ENCODE measurements around the gene AMZ1. TPM values are rescaled to one million over a fixed set of nuclear protein-coding genes. Genes with fewer than 3 reads are reported as not detected.
"Not testable (repeated sequence)": the region's sequence is repeated elsewhere in the genome, so short reads cannot be mapped to it uniquely, and the experiment has no call there.

The AMZ1 gene
- total RNA-seq, 1 experiment from 2014 or later, result 1.8 TPM

- DNase-seq (ENCODE audit: low read depth, low spot score); in situ Hi-C loops (cut with HindIII; ENCODE audit: low pct_unique_long_range_greater_than_20kb, low sequenced_read_pairs): not testable (repeated sequence)
Observed at GRCh38 chr7:2743523-2744185, 55.7 kb downstream of the AMZ1 start.

- DNase-seq (ENCODE audit: low read depth, low spot score); in situ Hi-C loops (cut with HindIII; ENCODE audit: low pct_unique_long_range_greater_than_20kb, low sequenced_read_pairs): not testable (repeated sequence)
Observed at GRCh38 chr7:2748684-2749083, 60.7 kb downstream of the AMZ1 start.

GRCh38 chr7:2750004-2750407 lies 62.0 kb downstream of the AMZ1 start:
- no peak for DNase-seq (ENCODE audit: low read depth, low spot score)
- in situ Hi-C loops (cut with HindIII; ENCODE audit: low pct_unique_long_range_greater_than_20kb, low sequenced_read_pairs), result no loop called here

DNA sequence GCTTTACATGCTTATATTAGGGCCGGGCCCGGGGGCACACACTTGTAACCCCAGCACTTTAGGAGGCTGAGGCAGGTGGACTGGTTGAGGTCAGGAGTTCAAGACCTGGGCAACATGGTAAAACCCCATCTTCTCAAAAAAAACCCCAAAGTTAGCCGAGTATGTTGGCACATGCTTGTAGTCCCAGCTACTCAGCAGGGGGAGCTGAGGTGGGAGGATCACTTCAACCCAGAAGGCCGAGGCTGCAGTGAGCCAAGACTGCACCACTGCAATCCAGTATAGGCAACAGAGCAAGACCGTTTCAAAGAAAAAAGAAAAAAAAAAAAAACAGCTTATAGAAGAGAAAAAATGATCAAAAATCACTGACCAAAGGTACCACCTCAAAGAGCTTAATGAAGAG lies 63.1 kb downstream of the AMZ1 start:
- DNase-seq (ENCODE audit: low read depth, low spot score), result no peak
- in situ Hi-C loops (cut with HindIII; ENCODE audit: low pct_unique_long_range_greater_than_20kb, low sequenced_read_pairs), result no loop called here

DNA sequence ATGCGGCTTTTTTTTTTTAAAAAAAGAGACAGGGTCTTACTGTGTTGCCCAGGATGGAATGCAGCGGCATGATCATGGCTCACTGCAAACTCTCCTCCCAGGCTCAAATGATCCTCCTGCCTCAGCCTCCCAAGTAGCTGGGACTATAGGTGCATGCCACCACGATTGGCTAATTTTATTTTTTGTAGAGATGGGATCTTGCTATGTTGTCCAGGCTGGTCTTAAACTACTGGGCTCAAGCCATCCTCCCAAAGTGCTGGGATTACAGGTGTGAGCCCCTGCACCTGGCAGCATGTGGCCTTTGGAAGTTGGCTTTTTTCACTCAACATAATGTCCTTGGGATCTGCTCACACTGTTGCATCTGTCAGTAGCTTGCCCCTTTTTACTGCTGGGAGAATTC lies 65.1 kb downstream of the AMZ1 start:
- DNase-seq (ENCODE audit: low read depth, low spot score), result no peak
- in situ Hi-C loops (cut with HindIII; ENCODE audit: low pct_unique_long_range_greater_than_20kb, low sequenced_read_pairs), result no loop called here

DNA sequence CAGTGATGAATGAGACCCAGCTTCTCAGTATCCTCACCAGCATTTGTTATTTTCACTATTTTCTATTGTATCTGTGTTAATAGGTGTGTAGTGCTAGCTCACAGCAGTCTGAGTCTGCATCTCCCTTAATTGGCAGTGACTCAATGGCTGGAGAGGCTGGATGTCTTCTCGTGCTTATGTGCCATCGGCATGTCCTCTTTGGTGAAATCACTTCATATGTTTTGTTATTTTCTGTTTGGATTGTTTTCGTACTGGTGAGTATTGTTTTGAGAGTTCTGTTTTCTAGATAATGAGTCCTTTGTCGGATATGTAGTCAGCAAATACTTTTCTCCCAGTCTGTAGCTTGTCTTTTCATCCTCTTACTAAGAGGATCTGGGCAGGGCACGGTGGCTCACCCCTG lies 66.1 kb downstream of the AMZ1 start:
- no peak for DNase-seq (ENCODE audit: low read depth, low spot score)
- in situ Hi-C loops (cut with HindIII; ENCODE audit: low pct_unique_long_range_greater_than_20kb, low sequenced_read_pairs), result no loop called here

DNA sequence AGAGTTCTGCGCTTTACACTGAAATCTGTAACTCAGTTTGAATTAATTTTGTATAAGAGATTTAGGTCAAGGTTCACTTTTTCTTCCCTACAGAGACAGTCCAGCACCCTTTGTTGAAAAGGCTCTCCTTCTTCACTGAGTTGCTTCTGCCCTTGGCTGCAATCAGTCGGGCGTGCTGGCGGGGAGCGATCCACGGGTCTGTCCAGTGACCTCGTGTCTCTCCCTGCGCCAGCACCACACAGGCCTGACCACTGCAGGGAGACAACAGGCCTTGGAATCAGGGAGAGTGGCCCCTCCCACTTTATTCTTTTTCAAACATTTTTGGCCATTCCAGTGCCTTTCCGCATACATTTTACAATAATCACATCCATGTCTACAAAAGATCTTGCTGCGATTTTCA lies 66.9 kb downstream of the AMZ1 start:
- no peak for DNase-seq (ENCODE audit: low read depth, low spot score)
- in situ Hi-C loops (cut with HindIII; ENCODE audit: low pct_unique_long_range_greater_than_20kb, low sequenced_read_pairs), result no loop called here

DNA sequence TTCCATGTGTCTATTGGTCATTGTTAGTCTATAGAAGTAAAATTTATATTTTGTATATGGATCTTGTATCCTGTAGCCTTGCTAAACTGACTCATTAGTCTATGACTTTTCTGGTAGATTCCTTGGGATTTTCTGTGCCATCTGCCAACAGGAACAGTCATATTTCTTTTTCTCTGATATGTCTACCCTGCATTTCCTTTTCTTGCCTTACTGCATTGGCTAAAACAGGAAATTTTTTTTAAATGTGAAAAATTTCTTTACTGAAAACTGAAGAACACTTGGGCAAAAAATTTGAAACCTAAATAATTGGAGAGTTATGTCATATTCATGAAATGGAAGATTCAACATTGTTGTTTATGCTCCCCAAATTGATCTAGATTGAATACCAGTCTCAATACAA lies 67.5 kb downstream of the AMZ1 start:
- no peak for DNase-seq (ENCODE audit: low read depth, low spot score)
- in situ Hi-C loops (cut with HindIII; ENCODE audit: low pct_unique_long_range_greater_than_20kb, low sequenced_read_pairs), result no loop called here

- DNase-seq (ENCODE audit: low read depth, low spot score), result no peak
- in situ Hi-C loops (cut with HindIII; ENCODE audit: low pct_unique_long_range_greater_than_20kb, low sequenced_read_pairs), result no loop called here
Observed at GRCh38 chr7:2757361-2757903, 69.4 kb downstream of the AMZ1 start.

- DNase-seq (ENCODE audit: low read depth, low spot score), result peak; percentile 96
- in situ Hi-C loops (cut with HindIII; ENCODE audit: low pct_unique_long_range_greater_than_20kb, low sequenced_read_pairs), result no loop called here
Observed at GRCh38 chr7:2757904-2758672, 70.1 kb downstream of the AMZ1 start.

GRCh38 chr7:2758673-2759616 lies 70.9 kb downstream of the AMZ1 start:
- no peak for DNase-seq (ENCODE audit: low read depth, low spot score)
- in situ Hi-C loops (cut with HindIII; ENCODE audit: low pct_unique_long_range_greater_than_20kb, low sequenced_read_pairs), result no loop called here

- DNase-seq (ENCODE audit: low read depth, low spot score), result no peak
- in situ Hi-C loops (cut with HindIII; ENCODE audit: low pct_unique_long_range_greater_than_20kb, low sequenced_read_pairs), result no loop called here
Observed at GRCh38 chr7:2759736-2760097, 71.7 kb downstream of the AMZ1 start.

GRCh38 chr7:2760098-2760889 lies 72.3 kb downstream of the AMZ1 start:
- in situ Hi-C loops (cut with HindIII; ENCODE audit: low pct_unique_long_range_greater_than_20kb, low sequenced_read_pairs), result no loop called here
- peak; percentile 58 for DNase-seq (ENCODE audit: low read depth, low spot score)

DNA sequence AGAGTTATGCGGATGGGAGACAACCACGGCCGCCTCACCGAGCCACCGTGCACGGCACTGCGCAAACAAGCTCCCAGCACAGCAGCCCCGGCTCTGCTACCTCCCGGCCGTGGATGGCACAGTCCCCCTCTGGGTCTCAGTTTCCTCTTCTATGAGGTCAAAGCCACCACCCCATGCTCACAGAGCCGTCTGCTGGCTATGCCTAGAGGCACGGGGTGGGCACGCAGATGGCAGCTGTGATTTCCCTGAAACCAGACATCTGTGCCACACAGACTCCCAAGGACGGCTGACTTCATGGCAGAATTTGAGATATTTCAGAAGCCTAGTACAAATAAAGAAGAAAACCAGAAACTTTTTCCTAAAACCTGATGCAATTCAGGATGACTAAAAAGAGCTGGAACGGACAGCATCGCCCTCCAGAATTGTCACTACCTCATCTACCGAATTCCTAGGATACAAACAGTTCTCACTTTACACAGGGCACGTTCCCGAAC lies 73.2 kb downstream of the AMZ1 start:
- in situ Hi-C loops (cut with HindIII; ENCODE audit: low pct_unique_long_range_greater_than_20kb, low sequenced_read_pairs), result no loop called here
- DNase-seq (ENCODE audit: low read depth, low spot score), result no peak

DNA sequence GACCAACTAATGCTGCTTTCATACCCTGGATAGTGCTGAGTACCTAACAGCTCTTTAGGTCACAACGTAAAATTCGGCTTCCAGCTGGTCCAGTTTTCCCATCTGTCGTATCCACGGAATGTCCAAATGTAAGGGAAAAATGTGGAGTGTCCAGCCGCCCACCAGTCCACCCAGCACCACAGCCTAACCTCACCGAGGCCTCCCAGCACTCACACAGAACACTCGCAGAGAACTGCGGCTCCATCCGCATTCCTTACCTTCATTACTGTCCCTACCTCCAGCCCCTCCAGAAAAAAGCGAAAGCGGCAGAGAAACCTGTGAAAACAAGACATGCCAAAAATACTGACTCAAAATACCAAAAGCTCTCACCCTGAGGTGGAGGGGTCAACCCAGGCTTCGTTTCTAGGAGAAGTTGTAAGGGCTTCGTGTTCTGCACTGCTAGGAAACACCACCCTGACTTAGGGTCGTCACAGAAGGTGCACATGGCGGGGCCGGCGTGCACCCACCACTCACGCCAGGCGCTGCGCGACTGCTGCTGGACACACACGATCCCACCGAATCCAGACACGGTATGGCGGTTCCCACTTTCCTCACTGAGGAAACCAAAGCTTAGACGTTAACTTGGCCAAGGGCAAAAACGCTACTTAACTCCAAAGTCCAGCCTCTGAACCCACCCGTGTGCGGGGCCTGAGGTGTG lies 73.9 kb downstream of the AMZ1 start:
- DNase-seq (ENCODE audit: low read depth, low spot score), result no peak
- in situ Hi-C loops (cut with HindIII; ENCODE audit: low pct_unique_long_range_greater_than_20kb, low sequenced_read_pairs), result no loop called here

GRCh38 chr7:2763597-2763996 lies 75.6 kb downstream of the AMZ1 start:
- no peak for DNase-seq (ENCODE audit: low read depth, low spot score)
- in situ Hi-C loops (cut with HindIII; ENCODE audit: low pct_unique_long_range_greater_than_20kb, low sequenced_read_pairs), result no loop called here

GRCh38 chr7:2764621-2765020 lies 76.6 kb downstream of the AMZ1 start:
- in situ Hi-C loops (cut with HindIII; ENCODE audit: low pct_unique_long_range_greater_than_20kb, low sequenced_read_pairs), result no loop called here
- DNase-seq (ENCODE audit: low read depth, low spot score), result no peak
